ENCODE data around the gene EFCAB13.
"Not testable (repeated sequence)": the region's sequence is repeated elsewhere in the genome, so short reads cannot be mapped to it uniquely, and the experiment has no call there.

Gene EFCAB13

GRCh38 chr17:47432240-47432639 lies 108.5 kb downstream of the EFCAB13 start:
- not testable (repeated sequence) for DNase-seq

GRCh38 chr17:47465165-47465564 lies 141.4 kb downstream of the EFCAB13 start:
- no peak for DNase-seq

- DNase-seq, result not testable (repeated sequence)
Measured at GRCh38 chr17:47466976-47467375, 143.2 kb downstream of the EFCAB13 start.

- no peak for DNase-seq
Measured at GRCh38 chr17:47470836-47471235, 147.1 kb downstream of the EFCAB13 start.

GRCh38 chr17:47472073-47472472 lies 148.3 kb downstream of the EFCAB13 start:
- DNase-seq, result not testable (repeated sequence)
